Hematopoietic multipotent progenitor cell treated with erythropoietin and hydrocortisone succinate and interleukin-3 and kit ligand, for 15 days (in vitro differentiated cells): ENCODE measurements around the gene PFKL.

Experiments
- DNase-seq: peaks from one replicate; pipeline ENCODE4 v3.0.0-alpha.2; 2015; ENCODE audit warnings: low spot score

The PFKL gene

DNA sequence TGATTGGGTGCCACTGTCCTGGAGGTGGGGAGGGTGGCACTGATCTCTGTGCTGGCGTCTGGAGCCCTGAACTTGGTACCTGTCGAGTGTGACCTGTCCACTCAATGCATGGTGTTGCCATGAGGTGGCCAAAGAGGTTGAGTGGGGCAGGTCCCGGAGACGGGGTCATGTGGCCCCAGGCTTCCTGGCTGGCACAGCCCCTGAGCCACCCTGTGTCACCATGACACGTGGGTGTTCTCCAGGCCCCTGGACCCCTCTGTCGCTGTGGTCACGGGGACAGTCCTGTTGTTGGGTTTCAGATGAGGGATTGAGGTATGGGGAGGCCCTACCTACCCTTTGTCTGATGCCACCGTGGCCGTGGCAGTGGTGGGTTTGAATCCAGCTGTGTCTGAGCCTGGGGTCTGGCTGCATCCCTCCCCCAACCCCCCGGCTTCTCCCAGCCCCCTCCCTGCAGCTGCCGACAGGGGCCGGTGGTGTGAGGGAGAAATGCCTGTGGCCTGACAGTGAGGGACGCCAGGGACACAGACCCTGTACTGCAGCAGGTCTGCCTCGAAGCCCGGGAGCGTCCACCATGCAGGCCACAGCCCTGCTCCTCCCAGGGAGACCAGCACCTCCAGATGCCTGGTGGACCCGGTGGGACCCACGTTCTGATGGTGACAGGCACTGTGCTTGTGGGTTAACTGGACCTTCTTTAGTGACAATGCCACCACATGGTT is 65.6 kb downstream of the PFKL start:
- no peak for DNase-seq

- no peak for DNase-seq
These were observed 66.2 kb downstream of the PFKL start for GRCh38 chr21:44365967-44366585.

GRCh38 chr21:44366586-44367211 is 66.8 kb downstream of the PFKL start:
- DNase-seq, result no peak

DNA sequence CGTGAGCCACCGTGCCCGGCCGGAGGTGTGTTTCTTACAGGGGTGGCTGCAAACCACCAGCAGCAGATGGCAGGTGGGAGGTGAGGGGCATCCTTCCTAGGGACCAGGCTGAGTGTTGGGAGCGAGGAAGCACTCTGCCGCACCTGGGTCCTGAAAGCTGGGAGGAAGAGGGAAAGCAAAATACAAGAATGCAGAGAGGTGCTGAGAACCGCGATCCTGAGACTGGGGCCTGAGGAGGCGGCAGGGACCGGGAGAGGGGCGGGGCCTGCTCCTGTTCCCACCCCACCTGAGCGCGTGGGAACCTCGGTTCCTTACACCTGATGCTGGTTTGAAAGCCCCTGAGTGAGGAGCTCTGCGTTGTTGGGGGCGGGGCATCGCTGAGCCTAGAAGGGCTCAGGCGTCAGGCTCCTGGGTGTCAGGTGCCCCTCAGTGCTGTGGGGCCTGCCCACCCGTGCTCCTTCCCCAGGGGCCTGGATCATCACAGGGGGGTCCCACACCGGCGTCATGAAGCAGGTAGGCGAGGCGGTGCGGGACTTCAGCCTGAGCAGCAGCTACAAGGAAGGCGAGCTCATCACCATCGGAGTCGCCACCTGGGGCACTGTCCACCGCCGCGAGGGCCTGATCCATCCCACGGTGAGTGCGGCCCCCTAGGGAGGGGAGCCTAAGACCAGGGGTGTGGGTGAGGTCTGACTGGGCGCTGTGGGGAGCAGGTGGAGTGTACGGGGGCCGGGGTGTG is 69.0 kb downstream of the PFKL start:
- DNase-seq, result no peak

DNA sequence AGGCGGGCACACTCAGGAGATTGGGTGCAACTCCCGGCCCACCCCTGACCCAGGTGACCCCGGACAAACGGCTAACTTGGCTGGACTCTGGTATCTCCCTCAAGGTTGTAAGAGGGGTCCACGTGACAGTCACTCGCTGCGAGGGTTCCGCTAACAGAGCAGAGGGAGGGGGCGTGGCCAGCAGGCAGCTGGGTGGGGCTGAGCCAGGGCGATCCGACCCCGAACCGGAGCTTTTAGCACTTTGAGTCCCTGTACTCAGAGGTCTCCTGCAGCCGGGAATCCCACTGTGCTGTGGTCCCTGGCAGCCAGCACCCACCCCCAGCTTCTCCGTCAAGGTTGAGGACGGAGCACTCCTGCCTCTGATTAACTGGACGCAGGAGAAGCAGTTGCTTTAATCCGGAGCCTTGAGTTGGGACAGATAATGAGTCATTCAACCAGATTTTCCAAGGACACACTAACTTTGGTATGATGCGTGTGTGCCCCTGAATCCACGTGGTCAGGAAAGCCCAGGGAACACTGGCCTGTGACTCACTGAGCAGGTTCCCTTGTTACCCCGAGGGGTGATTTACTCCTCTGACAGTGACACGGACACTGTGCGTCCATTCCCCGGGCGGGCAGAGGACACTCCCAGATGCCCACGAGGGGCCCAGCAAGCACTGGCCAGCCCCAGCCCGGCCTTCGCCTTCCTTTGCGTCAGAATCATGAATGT is 70.3 kb downstream of the PFKL start:
- DNase-seq, result no peak

GRCh38 chr21:44370786-44371410 is 71.0 kb downstream of the PFKL start:
- no peak for DNase-seq

- DNase-seq, result no peak
These were observed 71.7 kb downstream of the PFKL start for GRCh38 chr21:44371596-44371995.

GRCh38 chr21:44372616-44373015 is 72.8 kb downstream of the PFKL start:
- DNase-seq, result no peak

GRCh38 chr21:44374601-44375280 is 74.9 kb downstream of the PFKL start:
- DNase-seq, result no peak

DNA sequence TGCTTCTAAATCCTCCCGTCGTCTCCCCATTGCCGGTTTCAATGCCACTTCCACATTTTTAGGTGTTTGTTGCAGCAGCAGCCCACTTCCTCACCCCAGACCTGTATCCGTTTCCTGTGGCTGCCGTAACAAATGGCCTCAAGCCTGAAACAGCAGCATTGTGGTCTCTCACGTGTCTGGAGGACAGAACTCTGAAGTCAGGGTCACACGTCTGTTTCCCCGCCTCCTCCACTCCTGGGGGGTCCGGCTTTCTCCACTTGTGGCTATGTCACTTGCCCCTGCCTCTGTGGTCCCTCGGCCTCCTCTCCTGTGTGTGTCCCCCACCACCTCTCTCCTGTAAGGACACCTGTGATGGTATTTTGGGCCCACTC is 75.4 kb downstream of the PFKL start:
- DNase-seq, result no peak

- no peak for DNase-seq
These were observed 75.9 kb downstream of the PFKL start for GRCh38 chr21:44375761-44376241.

DNA sequence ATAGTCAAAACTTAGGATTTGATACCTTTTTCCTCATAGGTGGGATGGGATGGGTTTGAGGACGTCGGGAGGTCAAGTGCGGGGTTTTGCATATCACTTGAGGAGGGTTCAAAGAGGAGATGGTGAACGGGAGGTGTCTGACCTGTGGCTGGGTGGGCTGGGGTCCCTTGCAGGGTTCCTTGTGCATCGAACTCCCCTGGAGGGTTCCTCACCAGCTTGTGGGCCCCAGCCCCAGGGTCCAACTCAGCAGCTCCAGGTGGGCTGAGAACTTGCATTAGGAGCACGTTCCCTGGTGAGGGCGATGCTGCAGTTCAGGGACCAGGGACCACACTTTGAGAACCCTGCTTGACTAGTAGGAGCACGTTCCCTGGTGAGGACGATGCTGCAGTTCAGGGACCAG is 76.8 kb downstream of the PFKL start:
- no peak for DNase-seq
